ENCODE results near the gene ESRRG.

ESRRG gene

DNA sequence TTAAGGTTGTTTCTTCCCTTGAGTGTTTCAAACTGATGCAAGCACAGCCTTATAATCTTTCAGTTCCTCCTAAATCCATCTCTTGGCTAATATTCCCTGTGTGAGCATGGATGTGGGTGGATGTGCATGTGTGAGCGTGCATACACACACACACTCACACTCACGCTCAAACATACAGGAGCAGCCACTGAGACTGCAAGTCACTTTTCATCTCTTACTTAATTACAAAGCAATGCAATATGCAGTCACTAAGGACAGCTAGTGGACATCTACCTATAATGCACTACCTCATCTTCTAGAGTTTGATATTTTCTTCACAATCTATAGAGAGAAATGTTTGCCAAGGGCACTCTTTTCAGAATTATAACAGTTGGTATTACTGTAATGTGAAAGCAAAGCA is 1.4 kb downstream of the ESRRG start:
- H3K36me3 ChIP-seq = no peaks in the 10 kb centered on the region
- no peak for DNase-seq
- peaks cover 0 to 16% (median 4%) of the 10 kb centered on the region in 4 donors for H3K4me1 ChIP-seq
- intact Hi-C loops (cut with DNase I; ENCODE audit: low total_unique reads) = no loop called here
- TF ChIP-seq, protein P1, sequence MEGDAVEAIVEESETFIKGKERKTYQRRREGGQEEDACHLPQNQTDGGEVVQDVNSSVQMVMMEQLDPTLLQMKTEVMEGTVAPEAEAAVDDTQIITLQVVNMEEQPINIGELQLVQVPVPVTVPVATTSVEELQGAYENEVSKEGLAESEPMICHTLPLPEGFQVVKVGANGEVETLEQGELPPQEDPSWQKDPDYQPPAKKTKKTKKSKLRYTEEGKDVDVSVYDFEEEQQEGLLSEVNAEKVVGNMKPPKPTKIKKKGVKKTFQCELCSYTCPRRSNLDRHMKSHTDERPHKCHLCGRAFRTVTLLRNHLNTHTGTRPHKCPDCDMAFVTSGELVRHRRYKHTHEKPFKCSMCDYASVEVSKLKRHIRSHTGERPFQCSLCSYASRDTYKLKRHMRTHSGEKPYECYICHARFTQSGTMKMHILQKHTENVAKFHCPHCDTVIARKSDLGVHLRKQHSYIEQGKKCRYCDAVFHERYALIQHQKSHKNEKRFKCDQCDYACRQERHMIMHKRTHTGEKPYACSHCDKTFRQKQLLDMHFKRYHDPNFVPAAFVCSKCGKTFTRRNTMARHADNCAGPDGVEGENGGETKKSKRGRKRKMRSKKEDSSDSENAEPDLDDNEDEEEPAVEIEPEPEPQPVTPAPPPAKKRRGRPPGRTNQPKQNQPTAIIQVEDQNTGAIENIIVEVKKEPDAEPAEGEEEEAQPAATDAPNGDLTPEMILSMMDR (IDR thresholded peaks at IDR 0.05) = no peak
- no peak overlapping the region for H3K4me3 ChIP-seq
- no peaks in the 10 kb centered on the region for H3K9me3 ChIP-seq
- no peak overlapping the region for H3K27ac ChIP-seq
- H3K27me3 ChIP-seq = peaks cover 0 to 23% of the 10 kb centered on the region in 2 donors

DNA sequence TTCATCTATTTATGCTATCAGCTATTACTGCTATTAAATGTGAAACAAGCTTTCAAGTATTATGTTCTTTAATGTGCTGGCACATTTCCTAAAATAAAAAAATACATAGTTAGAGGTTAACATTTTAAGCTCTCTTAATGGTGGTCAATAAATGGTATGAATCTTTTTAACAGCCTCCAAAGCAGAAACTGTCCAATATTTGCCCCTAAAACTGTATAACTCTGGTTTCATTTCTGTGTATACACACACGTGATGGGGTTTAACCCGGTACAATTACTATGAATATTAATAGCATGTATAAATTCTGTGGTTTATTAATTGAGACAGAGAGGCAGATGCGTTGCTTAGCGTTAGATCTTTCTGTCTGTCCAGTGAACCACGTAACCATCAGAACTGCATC is 2.2 kb downstream of the ESRRG start:
- DNase-seq = no peak
- H3K27ac ChIP-seq = no peak overlapping the region
- TF ChIP-seq, protein P1 (IDR thresholded peaks at IDR 0.05) = no peak
- intact Hi-C loops (cut with DNase I; ENCODE audit: low total_unique reads) = no loop called here
- peaks cover 0 to 23% of the 10 kb centered on the region in 2 donors for H3K27me3 ChIP-seq
- H3K4me3 ChIP-seq = no peak overlapping the region
- no peaks in the 10 kb centered on the region for H3K9me3 ChIP-seq
- no peaks in the 10 kb centered on the region for H3K36me3 ChIP-seq
- H3K4me1 ChIP-seq = peaks cover 0 to 16% (median 4%) of the 10 kb centered on the region in 4 donors

DNA sequence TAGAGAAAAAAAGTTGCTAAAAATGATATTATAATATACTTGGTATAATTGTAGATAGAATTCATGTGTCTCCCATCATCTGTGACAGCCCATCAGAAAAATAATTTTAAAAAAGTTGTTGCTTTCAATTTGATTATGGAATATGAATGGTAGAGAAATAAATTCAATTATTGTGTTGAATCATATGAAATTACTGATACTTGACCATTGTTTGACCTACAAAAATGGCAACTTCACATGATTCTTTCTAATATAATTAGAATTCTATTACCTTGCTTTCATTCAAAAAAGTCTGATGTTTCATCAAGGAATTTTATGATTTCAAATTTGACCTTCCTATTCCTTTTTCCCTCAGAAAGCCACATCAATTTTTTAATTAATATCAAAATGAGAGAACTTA is 11.5 kb downstream of the ESRRG start:
- Histone ChIP-seq H3K27me3 (peaks cover 0 to 9% of the 10 kb centered on the region in 2 donors), H3K9me3 (no peaks in the 10 kb centered on the region), H3K27ac (no peak overlapping the region), H3K36me3 (no peaks in the 10 kb centered on the region), H3K4me1 (no peaks in the 10 kb centered on the region), H3K4me3 (no peak overlapping the region)
- DNase-seq = no peak
- intact Hi-C loops (cut with DNase I; ENCODE audit: low total_unique reads) = no loop called here
- TF ChIP-seq, protein P1 (IDR thresholded peaks at IDR 0.05) = no peak

DNA sequence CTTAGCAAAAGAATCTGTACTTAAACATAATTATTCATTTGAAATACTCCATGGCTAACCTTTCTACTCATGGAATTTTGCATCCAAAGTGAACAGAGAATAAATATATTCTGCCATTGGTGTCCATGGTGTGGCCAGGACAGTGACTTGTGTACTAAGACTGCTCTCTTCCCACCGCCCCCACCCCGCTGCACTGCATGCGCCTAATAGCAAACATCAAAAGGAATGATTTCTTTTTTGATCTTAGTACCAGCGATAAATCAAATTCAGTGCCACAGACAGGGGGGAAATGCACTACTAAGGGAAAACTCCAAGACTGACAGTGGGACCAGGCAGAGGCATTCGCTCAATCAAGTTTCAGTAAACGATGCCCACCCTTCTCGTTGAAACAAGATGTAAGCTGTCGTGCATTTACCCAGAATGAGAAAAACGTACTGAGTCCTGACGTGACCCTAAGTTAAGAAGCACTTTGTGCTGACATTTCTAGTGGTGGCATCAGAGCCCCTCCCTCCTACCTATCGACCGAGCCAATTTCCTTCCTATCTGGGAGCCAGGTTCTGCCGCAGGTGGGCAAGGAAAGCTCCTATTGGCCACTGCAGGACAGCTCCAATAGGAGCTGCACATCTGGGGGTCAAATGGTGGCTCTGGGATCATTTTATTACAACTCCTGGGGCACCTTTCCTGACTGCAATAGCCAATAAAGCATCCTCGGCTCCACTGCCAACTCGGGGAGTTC is 12.5 kb downstream of the ESRRG start:
- Histone ChIP-seq H3K9me3 (no peaks in the 10 kb centered on the region), H3K27me3 (peaks cover 0 to 9% of the 10 kb centered on the region in 2 donors), H3K4me1 (no peaks in the 10 kb centered on the region), H3K4me3 (no peak overlapping the region), H3K27ac (no peak overlapping the region), H3K36me3 (no peaks in the 10 kb centered on the region)
- TF ChIP-seq, protein P1 (IDR thresholded peaks at IDR 0.05) = no peak
- no peak for DNase-seq
- intact Hi-C loops (cut with DNase I; ENCODE audit: low total_unique reads) = no loop called here

DNA sequence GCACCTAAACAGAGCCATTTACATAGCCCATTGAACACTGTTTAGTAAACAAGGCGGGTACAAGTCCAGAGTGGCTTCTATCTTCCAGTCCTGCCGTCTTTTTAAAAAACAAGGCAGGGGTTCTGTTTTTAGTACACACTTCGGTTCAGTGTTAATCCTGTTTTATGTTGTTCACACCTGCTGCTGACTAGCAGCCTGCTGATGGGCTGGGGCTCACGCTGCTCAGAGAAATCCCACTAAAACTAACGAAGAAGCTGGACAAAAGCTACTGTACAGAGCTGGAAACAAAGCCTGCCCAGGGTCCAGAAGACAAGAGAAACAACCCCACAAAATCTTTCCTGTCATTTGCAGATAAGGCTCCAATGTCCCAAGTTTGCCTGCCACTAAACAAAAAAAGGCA is 13.2 kb downstream of the ESRRG start:
- intact Hi-C loops (cut with DNase I; ENCODE audit: low total_unique reads) = no loop called here
- Histone ChIP-seq H3K4me1 (no peaks in the 10 kb centered on the region), H3K27ac (no peak overlapping the region), H3K4me3 (no peak overlapping the region), H3K36me3 (no peaks in the 10 kb centered on the region), H3K9me3 (no peaks in the 10 kb centered on the region), H3K27me3 (peaks cover 0 to 9% of the 10 kb centered on the region in 2 donors)
- TF ChIP-seq, protein P1 (IDR thresholded peaks at IDR 0.05) = no peak
- no peak for DNase-seq

All from tibial artery (tissue), 4 donors.